ENCODE measurements around the gene UNK. TPM values are rescaled to one million over a fixed set of nuclear protein-coding genes. Genes with fewer than 3 reads are reported as not detected.

UNK gene
- total and polyA plus RNA-seq, 9 of the 15 experiments (the other 6 are each of a cell fraction or from before 2014, with no cell fraction given), result 12.8 to 38.6 (median 24.8) TPM

GRCh38 chr17:75814021-75814395 lies 29.4 kb downstream of the UNK start:
- FAIRE-seq (no peak), DNase-seq (ENCODE audit: extremely low read depth in 1 of 4, low spot score in 3 of 4) (no peak), ATAC-seq (no peak)
- Histone ChIP-seq H3K9me3 (replicated peaks; ENCODE audit: control insufficient read depth, insufficient read depth, low read depth, low read length) (no peaks in the 10 kb centered on the region), H3K27ac (ENCODE audit: extremely low read depth, low read depth, low read length) (no peak overlapping the region), H3K4me2 (ENCODE audit: insufficient read depth, low read length) (no peak overlapping the region), H3K4me3 (no peak overlapping the region), H3K27me3 (ENCODE audit: control insufficient read depth in 2 of 2, insufficient read depth in 2 of 2, low read length in 2 of 2) (no peaks in the 10 kb centered on the region), H3K4me1 (replicated peaks in 1 of 2; ENCODE audit: control insufficient read depth in 2 of 2, insufficient read depth in 2 of 2, low read length in 2 of 2) (peaks cover 5 to 26% of the 10 kb centered on the region in 2 experiments; a peak in 4 of 5 replicates), H3K79me2 (ENCODE audit: control insufficient read depth, insufficient read depth, low read length) (no peaks in the 10 kb centered on the region), H3K9me1 (ENCODE audit: control insufficient read depth, insufficient read depth, low read length) (peaks cover 3% of the 10 kb centered on the region), H2AFZ (ENCODE audit: low read depth, low read length) (no peak overlapping the region), H3K9ac (ENCODE audit: insufficient read depth in 1 of 2, low read depth in 2 of 2, low read length in 2 of 2) (peak overlapping the region in 1 of 2 experiments; percentile 80; a peak in 2 of 4 replicates), H4K20me1 (replicated peaks; ENCODE audit: control insufficient read depth, insufficient read depth, low read length) (no peaks in the 10 kb centered on the region), H3K36me3 (ENCODE audit: control insufficient read depth, insufficient read depth, low read length) (peaks cover 68% of the 10 kb centered on the region; the same call in 2 of the 3 replicates)
- in situ Hi-C loops (cut with MboI), result no loop called here
- BruUV-seq (replicated peaks), result no TSS peak
- TF ChIP-seq FOXJ3 (CRISPR knock-in tag; IDR thresholded peaks at IDR 0.05) (no peak), ZNF318 (IDR thresholded peaks at IDR 0.05; ENCODE audit: borderline replicate concordance in 1 of 2, low read depth in 1 of 2) (no peak), ZNF740 (CRISPR knock-in tag; IDR thresholded peaks at IDR 0.05) (0 out of 2 replicates have a peak, but pooled peaks have one; percentile 9), ZNF740 (tag; IDR thresholded peaks at IDR 0.05) (no peak), ZBTB17 (CRISPR knock-in tag; IDR thresholded peaks at IDR 0.05) (no peak)
- intact Hi-C loops (cut with micrococcal nuclease), result no loop called here
- ChIA-PET CTCF (ENCODE audit: low intra/inter-chr PET ratio) (no interaction called here), POLR2A (interaction anchor here (0.7 to 2.3 kb wide), 5 partner anchors 9 to 34 kb away, joined by 5 to 17 read pairs (median 7); no protein-coding TSS in a partner anchor)
- WGBS (ENCODE audit: insufficient coverage, low coverage, missing lambda C conversion rate), result 81% methylated on average over 6 of the region's 6 CpGs
